ENCODE measurements around the gene REPS2. TPM values are rescaled to one million over a fixed set of nuclear protein-coding genes. Genes with fewer than 3 reads are reported as not detected.

Gene REPS2
- total RNA-seq, 2 experiments from 2014 or later = not detected

GRCh38 chrX:17081968-17082367 is 135.5 kb downstream of the REPS2 start:
- no peak overlapping the region for H3K27ac Mint-ChIP-seq
- no peaks in the 10 kb centered on the region for H3K27me3 Mint-ChIP-seq
- no peaks in the 10 kb centered on the region for H3K4me1 Mint-ChIP-seq (ENCODE audit: low read depth)
- H3K4me3 Mint-ChIP-seq = no peak overlapping the region
- no peaks in the 10 kb centered on the region for H3K36me3 Mint-ChIP-seq
- intact Hi-C loops (cut with micrococcal nuclease) = no loop called here
- ChIA-PET POLR2A (no interaction called here), CTCF (interaction anchor here (0.7 to 1.5 kb wide), 4 partner anchors 11 to 506 kb away, joined by 3 to 5 read pairs (median 4); no protein-coding TSS in a partner anchor)
- no peak for DNase-seq
- no peaks in the 10 kb centered on the region for H3K9me3 Mint-ChIP-seq

GRCh38 chrX:17082831-17083230 is 136.4 kb downstream of the REPS2 start:
- no peak overlapping the region for H3K4me3 Mint-ChIP-seq
- CTCF ChIA-PET = interaction anchor here (0.6 to 1.5 kb wide), 4 partner anchors 12 to 200 kb away, joined by 3 to 5 read pairs (median 4); no protein-coding TSS in a partner anchor
- no peak for DNase-seq

GRCh38 chrX:17086317-17086716 is 139.9 kb downstream of the REPS2 start:
- Mint-ChIP-seq H3K4me1 (ENCODE audit: low read depth) (no peaks in the 10 kb centered on the region), H3K9me3 (no peaks in the 10 kb centered on the region), H3K4me3 (no peak overlapping the region), H3K27me3 (no peaks in the 10 kb centered on the region), H3K27ac (no peak overlapping the region), H3K36me3 (no peaks in the 10 kb centered on the region)
- CTCF ChIA-PET = no interaction called here
- DNase-seq = no peak
- intact Hi-C loops (cut with micrococcal nuclease) = no loop called here
- POLR2A ChIA-PET = no interaction called here

More at GRCh38 chrX:17082831-17083230, 136.4 kb downstream of the REPS2 start:
- no peaks in the 10 kb centered on the region for H3K9me3 Mint-ChIP-seq
- no peaks in the 10 kb centered on the region for H3K36me3 Mint-ChIP-seq
- POLR2A ChIA-PET = no interaction called here
- intact Hi-C loops (cut with micrococcal nuclease) = no loop called here
- H3K4me1 Mint-ChIP-seq (ENCODE audit: low read depth) = no peaks in the 10 kb centered on the region
- H3K27me3 Mint-ChIP-seq = no peaks in the 10 kb centered on the region
- H3K27ac Mint-ChIP-seq = no peak overlapping the region

- H3K4me3 Mint-ChIP-seq = no peak overlapping the region
- ChIA-PET POLR2A (no interaction called here), CTCF (no interaction called here)
- intact Hi-C loops (cut with micrococcal nuclease) = no loop called here
- no peaks in the 10 kb centered on the region for H3K36me3 Mint-ChIP-seq
- no peaks in the 10 kb centered on the region for H3K9me3 Mint-ChIP-seq
- H3K4me1 Mint-ChIP-seq (ENCODE audit: low read depth) = no peaks in the 10 kb centered on the region
- DNase-seq = no peak
- H3K27me3 Mint-ChIP-seq = peaks cover 2% of the 10 kb centered on the region
- no peak overlapping the region for H3K27ac Mint-ChIP-seq
Observed at GRCh38 chrX:17095161-17095560, 148.7 kb downstream of the REPS2 start.

GRCh38 chrX:17098516-17099247 is 152.2 kb downstream of the REPS2 start:
- ChIA-PET POLR2A (no interaction called here), CTCF (no interaction called here)
- Mint-ChIP-seq H3K9me3 (no peaks in the 10 kb centered on the region), H3K27ac (no peak overlapping the region), H3K36me3 (no peaks in the 10 kb centered on the region), H3K27me3 (peaks cover 2% of the 10 kb centered on the region), H3K4me3 (no peak overlapping the region), H3K4me1 (ENCODE audit: low read depth) (no peaks in the 10 kb centered on the region)
- no peak for DNase-seq
- intact Hi-C loops (cut with micrococcal nuclease) = no loop called here

GRCh38 chrX:17104433-17104832 is 158.0 kb downstream of the REPS2 start:
- Mint-ChIP-seq H3K27me3 (no peaks in the 10 kb centered on the region), H3K36me3 (no peaks in the 10 kb centered on the region), H3K4me1 (ENCODE audit: low read depth) (no peaks in the 10 kb centered on the region), H3K9me3 (no peaks in the 10 kb centered on the region), H3K27ac (no peak overlapping the region), H3K4me3 (no peak overlapping the region)
- ChIA-PET POLR2A (no interaction called here), CTCF (no interaction called here)
- intact Hi-C loops (cut with micrococcal nuclease) = no loop called here
- no peak for DNase-seq

GRCh38 chrX:17120816-17121215 is 174.4 kb downstream of the REPS2 start:
- H3K4me1 Mint-ChIP-seq (ENCODE audit: low read depth) = no peaks in the 10 kb centered on the region
- H3K4me3 Mint-ChIP-seq = no peak overlapping the region
- no peaks in the 10 kb centered on the region for H3K9me3 Mint-ChIP-seq
- no peaks in the 10 kb centered on the region for H3K36me3 Mint-ChIP-seq
- no peaks in the 10 kb centered on the region for H3K27me3 Mint-ChIP-seq
- intact Hi-C loops (cut with micrococcal nuclease) = loop anchor here (5.0 kb wide), 1 partner anchor 571 kb away; no protein-coding TSS in a partner anchor
- ChIA-PET CTCF (no interaction called here), POLR2A (no interaction called here)
- no peak overlapping the region for H3K27ac Mint-ChIP-seq
- DNase-seq = no peak

GRCh38 chrX:17154001-17154400 is 207.5 kb downstream of the REPS2 start:
- POLR2A ChIA-PET = no interaction called here
- DNase-seq = no peak
- Mint-ChIP-seq H3K4me3 (no peak overlapping the region), H3K27ac (no peak overlapping the region), H3K9me3 (no peaks in the 10 kb centered on the region), H3K36me3 (no peaks in the 10 kb centered on the region), H3K27me3 (no peaks in the 10 kb centered on the region), H3K4me1 (ENCODE audit: low read depth) (no peaks in the 10 kb centered on the region)
- intact Hi-C loops (cut with micrococcal nuclease) = no loop called here
- CTCF ChIA-PET = no interaction called here

- no peaks in the 10 kb centered on the region for H3K27me3 Mint-ChIP-seq
- ChIA-PET CTCF (no interaction called here), POLR2A (no interaction called here)
- no peak overlapping the region for H3K27ac Mint-ChIP-seq
- H3K4me3 Mint-ChIP-seq = no peak overlapping the region
- no peaks in the 10 kb centered on the region for H3K36me3 Mint-ChIP-seq
- DNase-seq = no peak
- no peaks in the 10 kb centered on the region for H3K4me1 Mint-ChIP-seq (ENCODE audit: low read depth)
- intact Hi-C loops (cut with micrococcal nuclease) = no loop called here
- H3K9me3 Mint-ChIP-seq = peaks cover 17% of the 10 kb centered on the region
Observed at GRCh38 chrX:17160975-17161374, 214.5 kb downstream of the REPS2 start.

- Mint-ChIP-seq H3K9me3 (peaks cover 17% of the 10 kb centered on the region), H3K4me3 (no peak overlapping the region), H3K27me3 (no peaks in the 10 kb centered on the region), H3K36me3 (no peaks in the 10 kb centered on the region), H3K4me1 (ENCODE audit: low read depth) (no peaks in the 10 kb centered on the region), H3K27ac (no peak overlapping the region)
- POLR2A ChIA-PET = no interaction called here
- CTCF ChIA-PET = no interaction called here
- intact Hi-C loops (cut with micrococcal nuclease) = no loop called here
- DNase-seq = no peak
Observed at GRCh38 chrX:17161991-17162390, 215.5 kb downstream of the REPS2 start.

- Mint-ChIP-seq H3K4me1 (ENCODE audit: low read depth) (no peaks in the 10 kb centered on the region), H3K36me3 (no peaks in the 10 kb centered on the region), H3K4me3 (no peak overlapping the region), H3K9me3 (peaks cover 17% of the 10 kb centered on the region), H3K27me3 (no peaks in the 10 kb centered on the region), H3K27ac (no peak overlapping the region)
- ChIA-PET POLR2A (no interaction called here), CTCF (no interaction called here)
- no peak for DNase-seq
- intact Hi-C loops (cut with micrococcal nuclease) = no loop called here
Observed at GRCh38 chrX:17164079-17164478, 217.6 kb downstream of the REPS2 start.

- no peak overlapping the region for H3K27ac Mint-ChIP-seq
- peaks cover 17% of the 10 kb centered on the region for H3K9me3 Mint-ChIP-seq
- ChIA-PET CTCF (no interaction called here), POLR2A (no interaction called here)
- H3K36me3 Mint-ChIP-seq = no peaks in the 10 kb centered on the region
- no peaks in the 10 kb centered on the region for H3K4me1 Mint-ChIP-seq (ENCODE audit: low read depth)
- no peak overlapping the region for H3K4me3 Mint-ChIP-seq
- no peak for DNase-seq
- H3K27me3 Mint-ChIP-seq = no peaks in the 10 kb centered on the region
- intact Hi-C loops (cut with micrococcal nuclease) = no loop called here
Observed at GRCh38 chrX:17164941-17165340, 218.5 kb downstream of the REPS2 start.

GRCh38 chrX:17167915-17168314 is 221.5 kb downstream of the REPS2 start:
- H3K4me3 Mint-ChIP-seq = no peak overlapping the region
- H3K27ac Mint-ChIP-seq = no peak overlapping the region
- no peaks in the 10 kb centered on the region for H3K36me3 Mint-ChIP-seq
- ChIA-PET CTCF (no interaction called here), POLR2A (no interaction called here)
- intact Hi-C loops (cut with micrococcal nuclease) = no loop called here
- H3K9me3 Mint-ChIP-seq = peaks cover 3% of the 10 kb centered on the region
- no peaks in the 10 kb centered on the region for H3K4me1 Mint-ChIP-seq (ENCODE audit: low read depth)
- DNase-seq = no peak
- no peaks in the 10 kb centered on the region for H3K27me3 Mint-ChIP-seq

Measured in activated CD4-positive, alpha-beta memory T cell treated with anti-CD3 and anti-CD28 coated beads for 36 hours (primary cell).